AG09319 (cell line): ENCODE results near the gene SLC43A3.

ENCODE experiments used
- DNase-seq: peaks from one replicate; pipeline ENCODE4 v3.0.0-alpha.2; 2010; ENCODE audit warnings: low read depth; ENCODE audit errors: extremely low read depth
- CTCF ChIP-seq: IDR thresholded peaks from 2 replicates; pipeline ENCODE4 v1.5.1; 2011; ENCODE audit warnings: low read depth, mild to moderate bottlenecking, inconsistent platforms, low read length, moderate library complexity

SLC43A3 gene

DNA sequence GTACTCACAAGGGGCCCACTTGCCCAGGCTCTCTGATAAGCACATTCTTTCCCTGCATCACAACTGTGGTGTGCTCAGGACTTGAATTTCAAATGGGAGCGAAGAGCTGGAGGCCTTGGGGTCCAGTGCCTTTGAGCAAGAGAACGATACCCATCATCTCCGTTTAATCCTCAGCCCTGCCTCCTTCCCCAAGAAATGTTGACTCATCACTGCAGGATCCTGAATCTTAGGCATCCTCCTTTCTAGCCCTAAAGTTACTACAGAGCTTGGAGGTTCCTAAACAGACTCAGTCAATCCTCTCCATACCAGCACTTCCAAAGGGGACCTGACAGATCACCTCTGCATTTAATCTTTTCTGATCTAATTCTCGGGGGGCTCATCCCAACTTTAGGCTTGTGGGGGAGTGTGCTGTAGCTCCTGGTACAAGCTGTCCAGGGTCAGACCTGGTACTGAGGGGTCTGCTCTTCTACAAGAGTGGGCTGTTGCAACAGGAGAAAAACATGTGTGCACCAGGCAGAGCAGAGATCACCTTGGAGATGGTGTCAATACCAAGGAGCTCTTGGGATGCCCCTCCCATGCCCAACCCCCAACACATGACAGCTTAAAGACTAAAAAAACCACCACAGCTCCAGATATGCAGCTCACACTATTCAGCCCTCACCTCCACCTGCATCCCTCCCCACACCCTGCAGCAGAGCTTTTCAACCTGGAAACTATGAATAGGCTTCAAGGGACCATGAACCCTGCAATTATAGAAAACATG lies 32.5 kb downstream of the SLC43A3 start:
- DNase-seq = no peak
- TF ChIP-seq CTCF = no peak

DNA sequence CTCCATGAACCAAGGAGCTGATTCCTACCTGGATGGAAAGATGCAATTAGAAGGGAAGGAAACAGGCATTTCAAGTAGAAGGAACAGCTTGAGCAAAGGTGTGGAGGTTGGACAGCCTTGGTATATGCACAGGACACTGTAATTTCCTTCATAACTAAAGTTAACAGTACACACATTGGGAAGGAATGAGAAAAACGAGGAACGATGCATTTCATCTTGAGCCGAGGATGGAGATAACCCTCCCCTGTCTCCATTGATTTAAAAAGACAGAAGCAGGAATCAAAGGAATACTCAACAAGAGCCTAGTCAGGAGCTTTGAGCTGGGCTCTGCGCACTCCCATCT lies 34.2 kb downstream of the SLC43A3 start:
- DNase-seq = no peak
- TF ChIP-seq CTCF = no peak

- TF ChIP-seq CTCF = no peak
- DNase-seq = no peak
These were observed 34.7 kb downstream of the SLC43A3 start for GRCh38 chr11:57392066-57392762.

DNA sequence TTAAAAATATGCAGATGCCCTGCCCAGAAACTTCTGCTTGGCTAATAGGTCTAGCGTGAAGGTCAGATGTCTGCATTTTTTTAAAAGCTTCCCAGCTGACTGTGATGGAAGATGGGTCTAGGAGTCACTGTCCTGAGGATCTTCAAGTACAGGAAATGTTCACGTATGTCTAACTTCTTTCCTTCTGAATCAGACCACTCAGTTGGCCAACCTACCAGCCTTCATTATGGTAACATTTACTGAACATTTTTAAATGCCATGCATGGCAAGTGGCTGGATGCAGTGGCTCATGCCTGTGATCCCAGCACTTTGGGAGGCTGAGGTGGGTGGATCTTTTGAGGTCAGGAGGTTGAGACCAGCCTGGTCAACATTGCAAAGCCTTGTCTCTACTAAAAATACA lies 35.4 kb downstream of the SLC43A3 start:
- DNase-seq = no peak
- TF ChIP-seq CTCF = no peak

DNA sequence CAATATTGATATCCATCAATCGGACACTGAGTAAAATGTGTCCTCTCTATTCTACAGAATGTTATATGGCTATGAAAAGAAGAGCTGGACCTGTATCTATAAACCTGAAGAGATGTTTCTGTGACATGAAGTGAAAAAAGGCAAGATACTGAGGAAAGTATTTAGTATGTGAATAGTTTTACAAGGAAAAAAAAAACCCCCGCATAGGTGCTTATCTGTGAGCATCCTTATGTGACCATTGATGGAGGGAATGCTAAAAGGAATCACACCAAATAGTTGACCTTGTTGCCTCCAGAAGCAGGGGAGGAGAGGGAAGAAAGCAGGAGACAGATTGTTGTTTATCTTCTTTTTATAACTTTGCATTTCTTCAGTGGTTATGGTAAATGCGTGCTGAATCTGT lies 35.8 kb downstream of the SLC43A3 start:
- DNase-seq = no peak
- no peak for TF ChIP-seq CTCF

DNA sequence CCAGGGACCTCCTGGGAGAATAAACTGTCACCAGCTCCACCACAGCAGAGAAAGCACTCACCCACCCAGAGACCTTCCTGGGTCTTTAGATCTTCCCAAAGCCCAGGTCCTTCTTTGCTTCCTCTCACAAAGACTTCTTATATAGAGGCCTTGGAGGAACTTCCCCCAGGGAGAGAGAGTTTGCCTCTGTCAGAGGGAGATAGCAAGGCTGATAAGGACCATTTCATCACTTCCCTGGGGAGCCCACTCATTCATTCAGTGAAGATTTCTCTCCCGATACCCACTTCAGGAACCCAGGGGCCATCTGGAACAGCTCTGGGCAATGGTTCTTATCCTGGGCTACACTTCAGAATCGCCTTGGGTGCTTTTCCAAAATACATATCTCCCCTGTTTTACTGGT lies 36.4 kb downstream of the SLC43A3 start, which contains the start of gene PRG2:
Gene PRG2, minus strand, starts transcription at position 116 of the 400 bp plus-strand sequence. CDS start 706 bp downstream, outside the sequence.
- DNase-seq = no peak
- no peak for TF ChIP-seq CTCF

- DNase-seq = no peak
- peak; percentile 4; the same call in 1 of the 2 replicates for TF ChIP-seq CTCF
These were observed 39.5 kb downstream of the SLC43A3 start for GRCh38 chr11:57387289-57388030.
